Glomerular visceral epithelial cell (primary cell): ENCODE measurements around the gene GUCA2B.

Experiments used
- DNase-seq: peaks from one replicate; pipeline ENCODE4 v3.0.0-alpha.2; 2016; ENCODE audit errors: extremely low spot score

Gene GUCA2B

GRCh38 chr1:42165511-42166210, 12.5 kb downstream of the GUCA2B start:
- peak; percentile 82 for DNase-seq

- DNase-seq: no peak
Observed at GRCh38 chr1:42167611-42168390, 14.6 kb downstream of the GUCA2B start.

GRCh38 chr1:42168391-42168670, 15.1 kb downstream of the GUCA2B start:
- DNase-seq: no peak

GRCh38 chr1:42168763-42169162, 15.6 kb downstream of the GUCA2B start:
- no peak for DNase-seq

- no peak for DNase-seq
Observed at GRCh38 chr1:42170779-42171621, 17.8 kb downstream of the GUCA2B start.

GRCh38 chr1:42171679-42172266, 18.6 kb downstream of the GUCA2B start:
- DNase-seq: no peak

GRCh38 chr1:42172381-42173133, 19.3 kb downstream of the GUCA2B start:
- no peak for DNase-seq

- peak; percentile 54 for DNase-seq
Observed at GRCh38 chr1:42173155-42173933, 20.1 kb downstream of the GUCA2B start.

GRCh38 chr1:42173961-42174735, 20.9 kb downstream of the GUCA2B start:
- DNase-seq: no peak

- no peak for DNase-seq
Observed at GRCh38 chr1:42175314-42176054, 22.3 kb downstream of the GUCA2B start.

GRCh38 chr1:42176902-42177519, 23.8 kb downstream of the GUCA2B start:
- peak; percentile 52 for DNase-seq

GRCh38 chr1:42177541-42177981, 24.4 kb downstream of the GUCA2B start:
- DNase-seq: peak; percentile 42

- DNase-seq: no peak
Observed at GRCh38 chr1:42178249-42178648, 25.0 kb downstream of the GUCA2B start.

GRCh38 chr1:42179275-42179674, 26.1 kb downstream of the GUCA2B start:
- no peak for DNase-seq

- DNase-seq: no peak
Observed at GRCh38 chr1:42179900-42180329, 26.7 kb downstream of the GUCA2B start.

GRCh38 chr1:42181687-42182086, 28.5 kb downstream of the GUCA2B start:
- no peak for DNase-seq

GRCh38 chr1:42183210-42183956, 30.2 kb downstream of the GUCA2B start:
- no peak for DNase-seq

GRCh38 chr1:42183957-42184268, 30.7 kb downstream of the GUCA2B start:
- DNase-seq: no peak
